Skin epidermis (tissue), 12 donors: ENCODE measurements around the gene FILIP1L.
"Not testable (repeated sequence)": the region's sequence is repeated elsewhere in the genome, so short reads cannot be mapped to it uniquely, and the experiment has no call there.

Source experiments
- H3K27ac ChIP-seq, 21 experiments: fragments of 200-600 bp; sonication (generic) in 11 of 21; one replicate each; pipeline ENCODE4 v1.5.0; 2020; ENCODE audit warnings: mild to moderate bottlenecking in 3 of 21, inconsistent platforms in 2 of 21, moderate library complexity in 2 of 21
- H3K4me3 ChIP-seq, 7 experiments: fragments of 200-600 bp; sonication (generic) in 2 of 7; one replicate each; pipeline ENCODE4 v1.5.0; 2020; ENCODE audit warnings: inconsistent platforms in 2 of 7, mild to moderate bottlenecking in 2 of 7, moderate library complexity in 1 of 7

FILIP1L gene

GRCh38 chr3:100053951-100054620 is 60.2 kb downstream of the FILIP1L start:
- Histone ChIP-seq H3K4me3 (no peak overlapping the region), H3K27ac (no peak overlapping the region)

DNA sequence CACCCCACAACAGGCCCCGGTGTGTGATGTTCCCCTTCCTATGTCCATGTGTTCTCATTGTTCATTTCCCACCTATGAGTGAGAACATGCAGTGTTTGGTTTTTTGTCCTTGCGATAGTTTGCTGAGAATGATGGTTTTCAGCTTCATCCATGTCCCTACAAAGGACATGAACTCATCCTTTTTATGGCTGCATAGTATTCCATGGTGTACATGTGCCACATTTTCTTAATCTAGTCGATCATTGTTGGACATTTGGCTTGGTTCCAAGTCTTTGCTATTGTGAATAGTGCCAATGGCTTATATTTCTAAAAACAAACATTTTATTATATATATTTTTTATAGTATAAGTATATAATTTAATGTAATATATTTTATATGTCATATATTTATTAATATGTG is 62.8 kb downstream of the FILIP1L start:
- not testable (repeated sequence) for H3K4me3 ChIP-seq, H3K27ac ChIP-seq

- Histone ChIP-seq H3K4me3 (no peak overlapping the region), H3K27ac (peak overlapping the region in 20 of 21 experiments; percentile 3 to 81 (median 70))
Observed at GRCh38 chr3:100048248-100048647, 66.1 kb downstream of the FILIP1L start.

DNA sequence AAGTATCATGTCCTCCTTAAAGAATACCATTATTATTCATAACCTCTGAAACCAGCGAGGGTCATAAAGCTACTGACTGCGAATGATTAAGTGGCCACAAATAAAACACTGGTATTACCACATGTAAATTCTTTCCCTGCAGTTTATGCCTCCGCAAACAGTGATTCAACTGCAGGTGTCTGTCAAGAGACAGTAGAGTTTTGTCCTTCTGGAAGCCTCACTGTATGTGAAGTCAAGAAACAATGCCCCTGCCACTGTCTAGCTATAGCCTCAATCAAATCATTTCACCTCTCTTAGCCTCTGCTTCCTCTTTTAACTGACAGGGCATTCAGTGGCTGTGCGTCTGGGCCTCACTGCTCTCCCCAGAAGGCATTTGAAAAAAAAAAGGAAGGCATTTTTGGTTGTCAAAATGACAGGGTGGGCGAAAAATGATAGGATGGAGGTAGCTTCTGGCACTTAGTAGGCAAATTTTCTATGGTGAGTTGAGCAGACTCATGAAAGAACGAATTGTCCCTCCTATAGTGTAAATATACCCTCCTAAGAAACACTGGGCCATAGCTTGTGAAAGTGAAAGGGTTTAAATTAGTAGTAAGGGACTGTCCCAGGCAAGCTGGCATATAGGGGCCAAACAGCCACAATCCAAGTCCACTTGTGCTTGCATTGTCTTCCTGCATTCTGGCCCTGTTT is 66.7 kb downstream of the FILIP1L start:
- Histone ChIP-seq H3K27ac (peak overlapping the region in 20 of 21 experiments; percentile 3 to 81 (median 70)), H3K4me3 (no peak overlapping the region)

GRCh38 chr3:100046986-100047385 is 67.3 kb downstream of the FILIP1L start:
- H3K27ac ChIP-seq, result peak overlapping the region in 17 of 21 experiments; percentile 34 to 81 (median 66)

DNA sequence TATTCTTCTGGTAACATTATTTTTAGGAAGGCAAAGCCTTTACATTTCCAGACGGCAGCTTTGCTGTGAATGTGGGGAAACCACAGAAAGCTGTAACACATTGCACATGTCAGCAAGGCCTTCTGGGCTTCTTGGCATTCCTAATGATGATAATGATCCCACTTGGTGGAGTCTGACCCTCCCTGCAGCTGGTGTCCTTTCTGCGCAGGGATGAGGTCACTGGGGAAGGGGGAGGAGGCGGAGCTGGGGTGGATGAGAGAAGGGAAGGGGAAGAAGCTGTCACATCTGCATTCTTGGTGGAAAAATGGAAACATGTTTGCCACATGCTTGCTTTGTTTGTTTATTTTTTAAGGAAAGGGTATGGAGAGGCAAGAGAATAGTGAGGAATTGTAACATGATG is 68.6 kb downstream of the FILIP1L start:
- no peak overlapping the region for H3K4me3 ChIP-seq
- peak overlapping the region in 15 of 21 experiments; percentile 24 to 81 (median 66) for H3K27ac ChIP-seq

More at GRCh38 chr3:100046986-100047385, 67.3 kb downstream of the FILIP1L start:
- no peak overlapping the region for H3K4me3 ChIP-seq

- no peak overlapping the region for H3K4me3 ChIP-seq
- peak overlapping the region in 12 of 21 experiments; percentile 6 to 82 (median 54) for H3K27ac ChIP-seq
Observed at GRCh38 chr3:100044369-100044768, 69.9 kb downstream of the FILIP1L start.

- Histone ChIP-seq H3K4me3 (no peak overlapping the region), H3K27ac (peak overlapping the region in 20 of 21 experiments; percentile 6 to 95 (median 74))
Observed at GRCh38 chr3:100043271-100043670, 71.0 kb downstream of the FILIP1L start.

DNA sequence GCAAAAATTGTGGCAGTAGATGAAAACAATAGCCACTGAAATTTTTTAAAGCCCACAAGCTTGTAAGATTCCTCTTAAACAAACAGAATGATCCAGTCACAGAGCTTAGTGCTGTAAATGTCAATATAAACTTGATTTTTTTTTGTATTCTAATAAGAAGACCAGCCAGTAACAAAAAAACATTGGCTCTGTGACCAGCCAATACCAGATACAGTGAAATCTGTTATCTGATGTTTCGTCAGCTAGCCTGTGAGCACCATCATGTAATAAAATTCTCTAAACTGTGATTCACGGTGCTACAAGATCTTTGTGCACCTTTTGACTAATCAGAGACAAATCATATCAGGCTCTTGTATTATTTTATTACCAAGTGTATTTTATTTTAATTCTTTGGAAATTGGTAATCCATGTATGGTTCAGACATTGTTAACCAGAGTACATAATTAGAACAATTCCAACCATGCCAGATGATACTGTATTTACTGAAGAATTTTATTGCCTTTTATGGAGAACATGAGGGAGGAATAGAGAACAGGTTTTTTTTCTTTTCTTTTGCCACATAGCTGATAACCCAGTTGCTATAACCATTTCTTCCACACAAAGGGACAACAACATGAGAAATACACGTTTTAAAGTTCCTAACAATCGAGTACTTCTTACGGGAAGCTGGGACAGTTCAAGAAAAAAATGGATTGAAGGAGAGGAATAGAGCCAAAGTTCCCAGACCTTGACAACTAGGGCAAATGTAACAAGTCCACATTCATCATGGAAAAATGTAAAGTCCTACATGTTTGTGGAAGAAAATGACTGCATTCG is 71.9 kb downstream of the FILIP1L start:
- peak overlapping the region in 20 of 21 experiments; percentile 45 to 95 (median 76) for H3K27ac ChIP-seq
- H3K4me3 ChIP-seq, result no peak overlapping the region

DNA sequence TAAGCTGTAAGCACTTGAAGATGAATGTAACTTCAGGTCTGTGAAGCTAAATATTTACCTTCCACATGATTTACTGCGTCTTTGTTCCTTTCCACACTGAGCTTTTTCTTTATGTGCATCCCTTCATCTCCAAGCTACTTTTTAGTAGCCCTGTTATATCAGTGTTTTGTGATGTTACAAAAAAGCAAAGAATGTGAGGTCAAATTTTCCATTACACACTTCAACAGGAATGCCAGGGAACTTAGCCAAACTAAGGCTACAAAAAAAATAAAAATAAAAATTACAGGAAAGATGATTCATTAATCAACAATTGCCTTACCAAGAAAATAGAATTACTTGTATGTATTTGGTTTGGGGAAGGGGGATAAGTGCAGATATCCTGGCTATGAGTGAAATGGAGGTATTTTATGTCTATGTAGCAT is 73.0 kb downstream of the FILIP1L start:
- peak overlapping the region in 20 of 21 experiments; percentile 9 to 95 (median 76) for H3K27ac ChIP-seq
- no peak overlapping the region for H3K4me3 ChIP-seq

DNA sequence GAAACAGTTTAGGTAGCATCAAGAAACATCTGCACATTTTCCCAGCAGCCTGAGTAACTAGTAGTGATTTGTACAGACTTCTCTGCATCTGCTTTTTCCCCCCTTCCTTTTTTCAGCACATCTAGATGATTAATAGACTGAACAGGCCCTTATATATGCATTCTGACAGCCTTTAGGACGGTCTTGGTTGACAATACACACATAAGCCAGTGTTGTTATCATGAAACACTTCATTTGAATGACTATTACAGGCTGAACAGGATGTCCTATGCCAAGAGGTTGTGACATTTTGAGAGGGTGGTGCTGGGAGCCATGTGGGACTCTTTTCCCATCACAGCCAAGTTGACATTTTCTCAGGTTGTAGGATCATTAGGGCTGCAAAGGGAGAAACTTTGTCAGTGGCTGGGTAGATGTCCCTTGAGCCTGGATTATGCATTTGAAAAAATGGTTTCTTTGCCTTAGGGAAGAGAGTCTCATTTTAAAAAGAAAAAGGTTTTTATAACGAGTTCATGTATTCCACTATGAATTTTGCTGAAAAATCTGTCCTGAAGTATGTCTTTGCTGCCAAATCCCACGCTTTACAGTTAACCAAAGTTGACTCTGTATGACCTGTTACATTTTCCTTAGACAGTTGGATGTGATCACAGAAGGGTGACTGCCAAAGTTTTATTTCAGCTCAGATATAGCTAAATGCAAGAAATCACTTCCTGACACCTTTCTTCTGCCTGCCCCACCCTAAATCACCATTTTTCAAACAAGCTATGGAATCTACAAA is 73.7 kb downstream of the FILIP1L start:
- peak overlapping the region in 20 of 21 experiments; percentile 9 to 95 (median 76) for H3K27ac ChIP-seq

GRCh38 chr3:100039075-100039474 is 75.2 kb downstream of the FILIP1L start:
- no peak overlapping the region for H3K4me3 ChIP-seq
- peak overlapping the region in 2 of 21 experiments; percentile 78 to 88 for H3K27ac ChIP-seq

More for the DNA sequence above, 73.7 kb downstream of the FILIP1L start:
- H3K4me3 ChIP-seq, result no peak overlapping the region

DNA sequence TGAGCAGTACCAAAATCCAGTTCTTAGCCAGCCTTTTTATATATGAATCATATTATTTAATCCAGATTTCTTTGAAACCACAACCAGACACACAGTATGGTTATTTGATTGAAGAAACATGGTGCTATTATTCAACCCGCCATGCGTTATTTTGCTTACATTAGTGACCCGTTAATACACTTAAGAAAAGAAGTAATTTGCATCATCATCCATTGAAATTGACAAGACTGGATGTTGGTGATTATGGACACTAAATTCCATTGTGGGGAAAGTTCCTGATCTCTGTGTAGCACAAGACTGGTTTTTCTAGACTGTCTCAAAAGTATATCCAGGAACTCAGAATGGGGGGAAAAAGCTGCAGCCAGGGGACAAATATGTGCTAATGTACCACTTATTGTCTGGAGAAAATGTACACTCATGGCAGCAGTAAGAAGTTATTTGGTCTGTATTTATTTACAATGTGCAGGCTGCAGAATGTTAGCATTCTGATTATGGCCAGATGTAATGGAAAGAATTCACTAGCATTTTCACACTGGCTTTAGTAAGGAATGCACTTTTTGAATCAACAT is 80.3 kb downstream of the FILIP1L start:
- Histone ChIP-seq H3K27ac (peak overlapping the region in 6 of 21 experiments; percentile 39 to 55 (median 50)), H3K4me3 (no peak overlapping the region)

DNA sequence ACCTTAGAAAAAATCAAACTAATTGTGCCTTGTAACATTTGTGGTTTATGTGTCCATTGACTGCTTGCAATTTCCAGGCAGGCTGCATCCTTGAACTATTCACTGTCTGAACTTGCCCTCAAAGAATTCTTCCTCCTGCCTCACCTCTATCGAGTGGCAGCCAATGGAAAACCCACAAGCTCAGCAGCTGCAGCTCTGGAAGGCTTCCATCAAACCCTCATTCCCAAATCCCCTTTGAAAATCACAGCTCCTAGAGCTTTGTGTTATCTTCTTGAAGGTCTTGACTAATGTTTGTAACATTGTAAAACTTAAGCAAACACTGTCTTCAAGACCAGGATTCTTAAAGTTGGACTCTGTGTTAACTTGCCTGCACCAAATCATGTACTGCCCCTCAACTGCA is 81.1 kb downstream of the FILIP1L start:
- Histone ChIP-seq H3K27ac (peak overlapping the region in 10 of 21 experiments; percentile 18 to 55 (median 50)), H3K4me3 (no peak overlapping the region)

DNA sequence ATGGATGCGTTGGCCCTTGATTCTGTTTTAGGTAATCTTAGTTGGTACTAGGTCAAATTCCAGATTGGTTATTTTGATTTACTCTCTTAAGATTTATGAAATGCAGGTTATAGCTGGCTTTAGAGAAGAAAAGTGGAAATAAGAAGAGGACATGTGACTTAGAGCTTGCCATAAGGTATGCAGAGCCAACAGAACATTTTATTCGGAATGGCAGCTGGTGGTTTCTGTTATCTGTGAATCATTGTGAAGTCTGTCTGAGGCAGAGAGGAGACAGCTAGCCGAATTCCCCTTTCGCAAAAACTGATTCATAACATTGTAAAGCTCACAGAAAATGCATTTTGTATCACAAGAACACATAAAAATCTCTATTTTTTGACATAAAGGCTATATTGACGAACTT is 82.1 kb downstream of the FILIP1L start:
- Histone ChIP-seq H3K27ac (peak overlapping the region in 9 of 21 experiments; percentile 5 to 55 (median 50)), H3K4me3 (no peak overlapping the region)

DNA sequence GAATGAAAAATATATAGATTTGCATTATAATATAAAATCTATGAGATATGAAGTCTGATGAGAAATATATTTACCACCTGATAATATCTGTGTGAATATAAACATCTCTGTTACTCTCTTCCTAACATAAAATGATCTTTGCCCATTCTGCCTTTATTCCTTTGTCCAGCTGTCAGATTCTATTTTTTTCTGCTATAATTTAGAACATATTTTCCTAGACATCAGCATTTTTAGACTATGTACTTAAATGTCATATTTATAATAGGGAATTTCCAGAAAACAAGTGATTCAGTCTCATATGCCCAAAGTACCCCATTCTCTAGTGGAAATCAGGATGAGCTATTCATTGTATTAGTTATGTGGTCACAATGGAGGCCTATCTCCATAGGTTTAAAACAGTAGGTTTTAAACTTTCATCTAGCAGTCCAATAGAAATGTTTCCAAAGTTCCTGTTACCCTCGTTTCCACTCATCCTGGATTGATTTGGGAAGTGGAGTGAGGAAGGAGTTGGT is 83.3 kb downstream of the FILIP1L start:
- Histone ChIP-seq H3K27ac (peak overlapping the region in 3 of 21 experiments; percentile 8 to 20 (median 12)), H3K4me3 (no peak overlapping the region)

- H3K4me3 ChIP-seq, result no peak overlapping the region
- H3K27ac ChIP-seq, result peak overlapping the region in 3 of 21 experiments; percentile 3 to 12 (median 8)
Observed at GRCh38 chr3:100030346-100030745, 84.0 kb downstream of the FILIP1L start.

- H3K4me3 ChIP-seq, result no peak overlapping the region
Observed at GRCh38 chr3:100029689-100030088, 84.6 kb downstream of the FILIP1L start.

GRCh38 chr3:100029052-100029451 is 85.2 kb downstream of the FILIP1L start:
- Histone ChIP-seq H3K27ac (no peak overlapping the region), H3K4me3 (no peak overlapping the region)

More at GRCh38 chr3:100029689-100030088, 84.6 kb downstream of the FILIP1L start:
- peak overlapping the region in 1 of 21 experiments; percentile 3 for H3K27ac ChIP-seq
